HG02798 (cell line): ENCODE measurements around the gene BCAP31.
"Not testable (repeated sequence)": the region's sequence is repeated elsewhere in the genome, so short reads cannot be mapped to it uniquely, and the experiment has no call there.

Experiments used
- ATAC-seq: cut with Tn5 transposase; IDR thresholded peaks from one replicate; pipeline ENCODE4 v1.9.1; 2021; ENCODE audit warnings: mild to moderate bottlenecking; ENCODE audit not compliant: unreplicated experiment, poor library complexity

The BCAP31 gene

GRCh38 chrX:153685751-153686696 is 38.2 kb downstream of the BCAP31 start:
- no peak for ATAC-seq

GRCh38 chrX:153685156-153685536 is 39.0 kb downstream of the BCAP31 start:
- no peak for ATAC-seq

- ATAC-seq, result no peak
Observed at GRCh38 chrX:153684467-153685155, 39.6 kb downstream of the BCAP31 start.

- ATAC-seq, result not testable (repeated sequence)
Observed at GRCh38 chrX:153683486-153683885, 40.7 kb downstream of the BCAP31 start.

- no peak for ATAC-seq
Observed at GRCh38 chrX:153681175-153681574, 43.0 kb downstream of the BCAP31 start.

GRCh38 chrX:153674219-153674851 is 49.9 kb downstream of the BCAP31 start:
- no peak for ATAC-seq

GRCh38 chrX:153673428-153674218 is 50.6 kb downstream of the BCAP31 start, which contains the start of gene PNCK:
Gene PNCK (minus strand): TSS chrX:153673813. CDS start chrX:153673076, 737 bp downstream.
- no peak for ATAC-seq

GRCh38 chrX:153672531-153673427 is 51.4 kb downstream of the BCAP31 start:
- ATAC-seq, result no peak

- ATAC-seq, result no peak
Observed at GRCh38 chrX:153671589-153672530, 52.3 kb downstream of the BCAP31 start.

GRCh38 chrX:153670748-153671588 is 53.2 kb downstream of the BCAP31 start:
- no peak for ATAC-seq

GRCh38 chrX:153669901-153670731 is 54.1 kb downstream of the BCAP31 start:
- ATAC-seq, result no peak

GRCh38 chrX:153669174-153669890 is 54.9 kb downstream of the BCAP31 start:
- ATAC-seq, result no peak

GRCh38 chrX:153668423-153669173 is 55.6 kb downstream of the BCAP31 start:
- ATAC-seq, result no peak

- ATAC-seq, result peak; percentile 51
Observed at GRCh38 chrX:153667956-153668396, 56.2 kb downstream of the BCAP31 start.
